Endothelial cell of umbilical vein (primary cell): ENCODE data around the gene MEIOB. TPM values are rescaled to one million over a fixed set of nuclear protein-coding genes. Genes with fewer than 3 reads are reported as not detected.

Source experiments
- BruUV-seq: library from RNA; stranded (reverse); fragments of 400-500 nt; replicated peaks from 2 replicates; lab custom pipeline; 2021; lab: Mats Ljungman, UMichigan
- CTCF ChIA-PET: fragments of 300-600, 350-600 bp; sonication (Branson Sonifier 250); formaldehyde crosslinking; loops from one replicate; lab custom pipeline; 2021; ENCODE audit warnings: antibody characterized with exemption, inconsistent platforms; lab: Charles Lee
- POLR2A ChIA-PET: fragments of 300-600, 350-600 bp; sonication (Branson Sonifier 250); formaldehyde crosslinking; loops from one replicate; lab custom pipeline; 2021; ENCODE audit warnings: antibody characterized with exemption, inconsistent platforms; lab: Charles Lee
- DNase-seq: peaks from one replicate; pipeline ENCODE4 v3.0.0-alpha.2; 2011; ENCODE audit warnings: low read depth, low spot score
- FAIRE-seq: peaks from 2 replicates; lab custom pipeline; 2011; peaks lifted over from hg19 to GRCh38; lab: Jason Lieb, UNC
- H2AFZ ChIP-seq: 2 replicates; pipeline ENCODE4 v1.6.0; 2012; ENCODE audit warnings: low read depth, low read length, control low read depth, inconsistent platforms
- H3K27ac ChIP-seq: 2 replicates; pipeline ENCODE4 v1.5.1; 2011; ENCODE audit warnings: low read depth, mild to moderate bottlenecking, control low read depth, low read length, moderate library complexity; ENCODE audit not compliant: insufficient read depth
- H3K27me3 ChIP-seq, 2 experiments: 2 replicates each; pipeline versions ENCODE4 v1.6.0 to v1.6.1; 2011; ENCODE audit warnings: low read length in 2 of 2, mixed read lengths in 1 of 2; ENCODE audit not compliant: control insufficient read depth in 2 of 2, insufficient read depth in 2 of 2
- H3K36me3 ChIP-seq, 2 experiments: 2 replicates in 1 of 2; 3 replicates in 1 of 2; pipeline ENCODE4 v1.5.1; 2011; ENCODE audit warnings: low read length in 2 of 2, mild to moderate bottlenecking in 1 of 2, moderate library complexity in 1 of 2; ENCODE audit not compliant: control insufficient read depth in 2 of 2, insufficient read depth in 2 of 2; ENCODE audit errors: extremely low read depth in 1 of 2
- H3K4me1 ChIP-seq: 3 replicates; pipeline ENCODE4 v1.5.1; 2011; ENCODE audit warnings: mild to moderate bottlenecking, low read length; ENCODE audit not compliant: control insufficient read depth, insufficient read depth; ENCODE audit errors: extremely low read depth
- H3K4me2 ChIP-seq: 2 replicates; pipeline ENCODE4 v1.6.1; 2011; ENCODE audit warnings: low read length, control low read depth, mixed read lengths; ENCODE audit not compliant: insufficient read depth
- H3K4me3 ChIP-seq, 3 experiments: fragments of 200-600 bp in 1 of 3; sonication (generic), shearing (Covaris generic) in 1 of 3; replicated peaks in 1 of 3; 2 replicates each; pipeline ENCODE4 v1.5.1; 2011 to 2016; ENCODE audit warnings: control low read depth in 3 of 3, low read length in 3 of 3, mild to moderate bottlenecking in 2 of 3, inconsistent platforms in 1 of 3, low read depth in 1 of 3, moderate library complexity in 1 of 3; ENCODE audit not compliant: insufficient read depth in 1 of 3
- H3K79me2 ChIP-seq: 2 replicates; pipeline ENCODE4 v1.6.0; 2012; ENCODE audit warnings: low read length, inconsistent platforms; ENCODE audit not compliant: control insufficient read depth, insufficient read depth
- H3K9ac ChIP-seq: replicated peaks from 2 replicates; pipeline ENCODE3; 2011; ENCODE audit warnings: low read length, control low read depth; ENCODE audit not compliant: insufficient read depth; ENCODE audit errors: extremely low read depth
- H3K9me1 ChIP-seq: replicated peaks from 3 replicates; pipeline ENCODE4 v1.6.0; 2011; ENCODE audit warnings: mild to moderate bottlenecking, low read length; ENCODE audit not compliant: control insufficient read depth, insufficient read depth; ENCODE audit errors: extremely low read depth
- H3K9me3 ChIP-seq: replicated peaks from 2 replicates; pipeline ENCODE4 v1.5.1; 2012; ENCODE audit warnings: low read length, inconsistent platforms; ENCODE audit not compliant: control insufficient read depth, insufficient read depth
- H4K20me1 ChIP-seq: replicated peaks from 2 replicates; pipeline ENCODE3; 2011; ENCODE audit warnings: mild to moderate bottlenecking, low read length; ENCODE audit not compliant: control insufficient read depth, insufficient read depth; ENCODE audit errors: extremely low read depth
- CTCF ChIP-seq, 2 donors: IDR thresholded peaks; 1 replicate in 1 of 2; 2 replicates in 1 of 2; pipeline ENCODE4 v1.5.1; 2011; ENCODE audit warnings: low read length in 2 of 2, mild to moderate bottlenecking in 2 of 2, moderate library complexity in 2 of 2, control low read depth in 1 of 2, inconsistent platforms in 1 of 2, low read depth in 1 of 2; ENCODE audit not compliant: insufficient read depth in 1 of 2; ENCODE audit errors: extremely low read depth in 1 of 2
- EZH2 ChIP-seq: IDR thresholded peaks from 2 replicates; pipeline ENCODE4 v1.6.1; 2012; ENCODE audit warnings: borderline replicate concordance, low read depth, mild to moderate bottlenecking, moderate library complexity, low read length, inconsistent platforms; ENCODE audit not compliant: severe bottlenecking
- FOS ChIP-seq: IDR thresholded peaks from 2 replicates; pipeline ENCODE4 v1.6.1; 2011; ENCODE audit warnings: mild to moderate bottlenecking, low read length, moderate library complexity, borderline replicate concordance; ENCODE audit not compliant: insufficient read depth
- GATA2 ChIP-seq: IDR thresholded peaks from 2 replicates; pipeline ENCODE4 v1.7.0; 2011; ENCODE audit warnings: low read depth, mild to moderate bottlenecking, moderate library complexity, mixed read lengths, low read length; ENCODE audit not compliant: insufficient read length, insufficient read depth
- JUN ChIP-seq: IDR thresholded peaks from 2 replicates; pipeline ENCODE4 v1.6.1; 2011; ENCODE audit warnings: borderline replicate concordance, low read depth; ENCODE audit not compliant: insufficient read length, insufficient read depth
- MAX ChIP-seq: IDR thresholded peaks from 2 replicates; pipeline ENCODE4 v1.6.1; 2011; ENCODE audit not compliant: insufficient read depth, insufficient read length
- MYC ChIP-seq: IDR thresholded peaks from one replicate; pipeline ENCODE4 v1.6.1; 2011; ENCODE audit warnings: mild to moderate bottlenecking, low read depth, low read length
- POLR2A ChIP-seq: IDR thresholded peaks from 2 replicates; pipeline ENCODE4 v1.6.1; 2012; ENCODE audit warnings: low read depth, mild to moderate bottlenecking, control low read depth, low read length
- POLR2AphosphoS5 ChIP-seq: IDR thresholded peaks from 2 replicates; pipeline ENCODE4 v1.6.1; 2012; ENCODE audit warnings: low read depth, mild to moderate bottlenecking, control low read depth, low read length, moderate library complexity; ENCODE audit not compliant: insufficient read depth
- dilution Hi-C: fragments of 300-500 bp; cut with MboI; formaldehyde crosslinking; loops from one replicate; pipeline ENCODE4 v1.15.0; 2019; ENCODE audit warnings: low sequenced_read_pairs; ENCODE audit not compliant: extremely low pct_ligation_motif_present
- intact Hi-C: fragments of 100-400 bp; cut with micrococcal nuclease; formaldehyde crosslinking; loops from one replicate; pipeline ENCODE4 v1.10.0; 2022
- polyA plus RNA-seq, 4 experiments: library from polyadenylated mRNA; depleted of rRNA in 3 of 4; stranded (reverse) in 3 of 4; unstranded in 1 of 4; fragments of >200 nt; gene quantifications; 2 replicates each; pipeline versions ENCODE4 v1.2.1 to v1.2.3, GENCODE V29; 2011 to 2012; ENCODE audit warnings: missing spikeins in 1 of 4
- total RNA-seq: library from RNA; stranded (reverse); gene quantifications from 2 replicates; pipeline ENCODE4 v1.2.3, GENCODE V29; 2021

MEIOB gene
- total and polyA plus RNA-seq, 2 donors (not counting 3 experiments of a cell fraction or from before 2014, with no cell fraction given) = 0.04 TPM; not detected in 1

- BruUV-seq = no TSS peak
- FAIRE-seq (no peak), DNase-seq (no peak)
- Histone ChIP-seq H3K4me1 (no peaks in the 10 kb centered on the region), H4K20me1 (no peaks in the 10 kb centered on the region), H3K79me2 (no peaks in the 10 kb centered on the region), H3K27me3 (peaks cover 15 to 17% of the 10 kb centered on the region in 2 experiments), H3K9me1 (no peaks in the 10 kb centered on the region), H2AFZ (no peak overlapping the region), H3K9ac (no peak overlapping the region), H3K4me2 (no peak overlapping the region), H3K4me3 (no peak overlapping the region), H3K27ac (no peak overlapping the region), H3K9me3 (no peaks in the 10 kb centered on the region), H3K36me3 (no peaks in the 10 kb centered on the region)
- TF ChIP-seq GATA2 (no peak), POLR2AphosphoS5 (no peak)
- ChIA-PET POLR2A (no interaction called here), CTCF (interaction anchor here (0.7 to 1.9 kb wide), 4 partner anchors 10 to 37 kb away, joined by 3 to 7 read pairs (median 3); no protein-coding TSS in a partner anchor)
- dilution Hi-C loops = no loop called here
- intact Hi-C loops = no loop called here
These were observed 41.5 kb upstream of the MEIOB start for GRCh38 chr16:1913327-1914083.

GRCh38 chr16:1912215-1912543 lies 40.2 kb upstream of the MEIOB start:
- Histone ChIP-seq H3K4me3 (no peak overlapping the region), H3K27ac (no peak overlapping the region), H3K79me2 (no peaks in the 10 kb centered on the region), H2AFZ (no peak overlapping the region), H4K20me1 (no peaks in the 10 kb centered on the region), H3K27me3 (peaks cover 11% of the 10 kb centered on the region in 2 experiments), H3K9me1 (no peaks in the 10 kb centered on the region), H3K4me1 (no peaks in the 10 kb centered on the region), H3K9ac (no peak overlapping the region), H3K4me2 (no peak overlapping the region), H3K9me3 (no peaks in the 10 kb centered on the region), H3K36me3 (no peaks in the 10 kb centered on the region)
- TF ChIP-seq EZH2 = no peak
- TF ChIP-seq MYC = no peak
- no peak for TF ChIP-seq CTCF (IDR thresholded peaks at IDR 0.05; ENCODE audit: extremely low read depth in 1 of 2, insufficient read depth in 1 of 2, low read depth in 1 of 2, low read length in 2 of 2)
- TF ChIP-seq JUN = no peak
- TF ChIP-seq POLR2AphosphoS5 = no peak
- no peak for TF ChIP-seq POLR2A
- TF ChIP-seq FOS = no peak
- TF ChIP-seq GATA2 = no peak
- no peak for TF ChIP-seq MAX
- no peak for FAIRE-seq
- ChIA-PET POLR2A (no interaction called here), CTCF (no interaction called here)
- no peak for DNase-seq
- intact Hi-C loops (no loop called here), dilution Hi-C loops (no loop called here)
- no TSS peak for BruUV-seq
